OCI-LY3 (cell line): ENCODE measurements around the gene TRIP10.

Experiments used
- H2AFZ ChIP-seq: fragments of 200-600, 300-600 bp; shearing (Covaris generic); 2 replicates; pipeline ENCODE4 v1.6.0; 2014; ENCODE audit warnings: antibody characterized with exemption, low read depth, low read length
- H3K27ac ChIP-seq: fragments of 200-600, 300-600 bp; sonication (generic); 2 replicates; pipeline ENCODE4 v1.5.1; 2014; ENCODE audit warnings: mild to moderate bottlenecking, low read length, moderate library complexity, mixed read lengths
- H3K27me3 ChIP-seq: fragments of 200-600, 300-600 bp; sonication (generic); 2 replicates; pipeline ENCODE4 v1.6.1; 2014; ENCODE audit warnings: low read depth, low read length, mixed read lengths
- H3K36me3 ChIP-seq: fragments of 200-600, 300-600 bp; sonication (generic); replicated peaks from 2 replicates; pipeline ENCODE3; 2014; ENCODE audit warnings: low read depth, low read length, mixed read lengths
- H3K4me1 ChIP-seq: fragments of 300-600, 200-600 bp; sonication (generic); 2 replicates; pipeline ENCODE4 v1.6.1; 2014; ENCODE audit warnings: low read length, mixed read lengths
- H3K4me2 ChIP-seq: fragments of 200-600, 300-600 bp; sonication (generic); 2 replicates; pipeline ENCODE4 v1.6.1; 2014; ENCODE audit warnings: low read length, mixed read lengths
- H3K4me3 ChIP-seq: fragments of 300-600, 200-600 bp; sonication (generic); 2 replicates; pipeline ENCODE4 v1.5.1; 2014; ENCODE audit warnings: antibody characterized with exemption, mild to moderate bottlenecking, low read length, moderate library complexity
- H3K79me2 ChIP-seq: fragments of 300-600, 200-600 bp; shearing (Covaris generic); 2 replicates; pipeline ENCODE4 v1.6.1; 2014; ENCODE audit warnings: mild to moderate bottlenecking, low read length, mixed read lengths
- H3K9ac ChIP-seq: fragments of 300-600, 200-600 bp; shearing (Covaris generic); 2 replicates; pipeline ENCODE4 v1.6.0; 2014; ENCODE audit warnings: mild to moderate bottlenecking, low read length, moderate library complexity
- H3K9me3 ChIP-seq: fragments of 200-600, 300-600 bp; shearing (Covaris generic); 2 replicates; pipeline ENCODE4 v1.6.1; 2014; ENCODE audit warnings: low read length, mixed read lengths; ENCODE audit not compliant: insufficient read depth
- H4K20me1 ChIP-seq: fragments of 200-600, 300-600 bp; sonication (generic); 2 replicates; pipeline ENCODE4 v1.6.1; 2016; ENCODE audit warnings: low read length, mixed read lengths; ENCODE audit not compliant: insufficient read depth
- CTCF ChIP-seq: fragments of 200-600, 300-600 bp; sonication (generic); IDR thresholded peaks from 2 replicates; pipeline ENCODE4 v1.5.1; 2014; ENCODE audit warnings: antibody characterized with exemption, low read length, low read depth
- EZH2phosphoT487 ChIP-seq: fragments of 200-600 bp; shearing (Covaris generic); IDR thresholded peaks from 2 replicates; pipeline ENCODE4 v1.6.1; 2018; ENCODE audit warnings: antibody characterized with exemption, mixed run types, low read depth

TRIP10 gene

GRCh38 chr19:6739390-6739882 is at the start of gene TRIP10:
Gene TRIP10, plus strand, starts transcription at chr19:6739680. Its CDS starts 82 bp downstream, at chr19:6739762.
- H3K9me3 ChIP-seq = no peaks in the 10 kb centered on the region
- H3K27ac ChIP-seq = peak within 1 kb of the TSS; percentile 91
- peak within 1 kb of the TSS; percentile 90 for H2AFZ ChIP-seq
- H3K79me2 ChIP-seq = peaks cover 60% of the 10 kb centered on the region
- peak within 1 kb of the TSS; percentile 95 for H3K9ac ChIP-seq
- H3K27me3 ChIP-seq = no peaks in the 10 kb centered on the region
- H3K4me1 ChIP-seq = peaks cover 31% of the 10 kb centered on the region
- peaks cover 28% of the 10 kb centered on the region for H4K20me1 ChIP-seq
- H3K4me2 ChIP-seq = peak within 1 kb of the TSS; percentile 92
- H3K4me3 ChIP-seq = peak within 1 kb of the TSS; percentile 94
- peaks cover 34% of the 10 kb centered on the region for H3K36me3 ChIP-seq
- TF ChIP-seq EZH2phosphoT487 (no peak), CTCF (no peak)

GRCh38 chr19:6690160-6690885 is 49.2 kb upstream of the TRIP10 start:
- H3K9me3 ChIP-seq = no peaks in the 10 kb centered on the region
- no peak overlapping the region for H3K27ac ChIP-seq
- H2AFZ ChIP-seq = no peak overlapping the region
- no peaks in the 10 kb centered on the region for H4K20me1 ChIP-seq
- H3K4me1 ChIP-seq = peaks cover 28% of the 10 kb centered on the region
- TF ChIP-seq CTCF (no peak), EZH2phosphoT487 (no peak)
- H3K79me2 ChIP-seq = no peaks in the 10 kb centered on the region
- no peak overlapping the region for H3K4me3 ChIP-seq
- H3K9ac ChIP-seq = no peak overlapping the region
- H3K4me2 ChIP-seq = no peak overlapping the region
- H3K27me3 ChIP-seq = peaks cover 23% of the 10 kb centered on the region
- H3K36me3 ChIP-seq = no peaks in the 10 kb centered on the region

GRCh38 chr19:6691342-6691741 is 48.1 kb upstream of the TRIP10 start:
- no peaks in the 10 kb centered on the region for H3K36me3 ChIP-seq
- H3K9me3 ChIP-seq = no peaks in the 10 kb centered on the region
- TF ChIP-seq CTCF = no peak
- TF ChIP-seq EZH2phosphoT487 = no peak
- H3K4me3 ChIP-seq = no peak overlapping the region
- H3K4me2 ChIP-seq = no peak overlapping the region
- H2AFZ ChIP-seq = no peak overlapping the region
- no peak overlapping the region for H3K9ac ChIP-seq
- H4K20me1 ChIP-seq = no peaks in the 10 kb centered on the region
- peaks cover 18% of the 10 kb centered on the region for H3K4me1 ChIP-seq
- no peak overlapping the region for H3K27ac ChIP-seq
- peaks cover 23% of the 10 kb centered on the region for H3K27me3 ChIP-seq
- H3K79me2 ChIP-seq = no peaks in the 10 kb centered on the region

GRCh38 chr19:6692027-6692426 is 47.5 kb upstream of the TRIP10 start:
- H4K20me1 ChIP-seq = no peaks in the 10 kb centered on the region
- peaks cover 19% of the 10 kb centered on the region for H3K27me3 ChIP-seq
- H3K9me3 ChIP-seq = no peaks in the 10 kb centered on the region
- H3K36me3 ChIP-seq = no peaks in the 10 kb centered on the region
- TF ChIP-seq EZH2phosphoT487 (no peak), CTCF (peak; percentile 14; the same call in 1 of the 2 replicates)
- H2AFZ ChIP-seq = no peak overlapping the region
- no peak overlapping the region for H3K9ac ChIP-seq
- peaks cover 11% of the 10 kb centered on the region for H3K4me1 ChIP-seq
- no peak overlapping the region for H3K4me3 ChIP-seq
- peak overlapping the region; percentile 11; the same call in 1 of the 2 replicates for H3K4me2 ChIP-seq
- no peaks in the 10 kb centered on the region for H3K79me2 ChIP-seq
- no peak overlapping the region for H3K27ac ChIP-seq
